DND-41 (cell line): ENCODE measurements around the gene P3H4.

Experiments used
- ATAC-seq: fragments of 200-7000 bp; cut with Tn5 transposase; 3 replicates; pipeline ENCODE4 v1.9.1; 2021; ENCODE audit warnings: low read depth; ENCODE audit not compliant: insufficient read depth
- DNase-seq: peaks from one replicate; pipeline ENCODE4 v3.0.0-alpha.2; 2020
- H2AFZ ChIP-seq: 2 replicates; pipeline ENCODE4 v1.6.0; 2012; ENCODE audit warnings: low read depth, low read length
- H3K27ac ChIP-seq: 2 replicates; pipeline ENCODE4 v1.5.1; 2012; ENCODE audit warnings: low read length, inconsistent platforms
- H3K27me3 ChIP-seq: fragments of 200-600 bp; sonication (generic); 2 replicates; pipeline ENCODE4 v1.6.0; 2012; ENCODE audit warnings: low read length, mild to moderate bottlenecking, inconsistent platforms; ENCODE audit not compliant: insufficient read depth, poor library complexity
- H3K36me3 ChIP-seq: 2 replicates; pipeline ENCODE4 v1.5.1; 2012; ENCODE audit warnings: low read length, inconsistent platforms; ENCODE audit not compliant: insufficient read depth
- H3K4me1 ChIP-seq: 2 replicates; pipeline ENCODE4 v1.5.1; 2012; ENCODE audit warnings: mild to moderate bottlenecking, low read length; ENCODE audit not compliant: insufficient read depth
- H3K4me2 ChIP-seq: 2 replicates; pipeline ENCODE4 v1.6.0; 2012; ENCODE audit warnings: mild to moderate bottlenecking, moderate library complexity, low read length, inconsistent platforms; ENCODE audit not compliant: insufficient read depth
- H3K4me3 ChIP-seq, 2 experiments: fragments of 200-600 bp in 1 of 2; shearing (Covaris generic) in 1 of 2; 2 replicates each; pipeline ENCODE4 v1.5.1; 2012 to 2016; ENCODE audit warnings: inconsistent platforms in 2 of 2, low read length in 2 of 2, mild to moderate bottlenecking in 2 of 2, low read depth in 1 of 2, moderate library complexity in 1 of 2
- H3K79me2 ChIP-seq: 2 replicates; pipeline ENCODE4 v1.6.0; 2012; ENCODE audit warnings: low read length, inconsistent platforms; ENCODE audit not compliant: insufficient read depth
- H3K9ac ChIP-seq: 2 replicates; pipeline ENCODE4 v1.6.0; 2012; ENCODE audit warnings: low read depth, mild to moderate bottlenecking, inconsistent platforms, low read length, moderate library complexity
- H3K9me3 ChIP-seq: 2 replicates; pipeline ENCODE4 v1.5.1; 2012; ENCODE audit warnings: low read length, moderate library complexity, mild to moderate bottlenecking, inconsistent platforms; ENCODE audit not compliant: insufficient read depth, severe bottlenecking
- H4K20me1 ChIP-seq: 2 replicates; pipeline ENCODE4 v1.6.0; 2012; ENCODE audit warnings: low read length; ENCODE audit not compliant: insufficient read depth
- EZH2 ChIP-seq: IDR thresholded peaks from 3 replicates; pipeline ENCODE4 v1.6.1; 2012; ENCODE audit warnings: borderline replicate concordance, low read depth, mild to moderate bottlenecking, moderate library complexity, low read length, inconsistent platforms; ENCODE audit not compliant: severe bottlenecking
- TF ChIP-seq, protein P1 (sequence below): IDR thresholded peaks from 2 replicates; pipeline ENCODE4 v1.5.1; 2012; ENCODE audit warnings: borderline replicate concordance, low read length, moderate library complexity, mild to moderate bottlenecking; ENCODE audit not compliant: poor library complexity, severe bottlenecking; ENCODE audit errors: extremely low read depth

P3H4 gene

GRCh38 chr17:41773731-41774193, 38.0 kb downstream of the P3H4 start:
- no peak for DNase-seq
- H3K4me1 ChIP-seq, result no peaks in the 10 kb centered on the region
- ATAC-seq, result no peak
- no peak overlapping the region for H3K4me3 ChIP-seq
- no peak overlapping the region for H2AFZ ChIP-seq
- no peaks in the 10 kb centered on the region for H3K36me3 ChIP-seq
- H3K27ac ChIP-seq, result no peak overlapping the region
- no peaks in the 10 kb centered on the region for H3K79me2 ChIP-seq
- no peaks in the 10 kb centered on the region for H3K27me3 ChIP-seq
- H4K20me1 ChIP-seq, result no peaks in the 10 kb centered on the region
- no peak overlapping the region for H3K9ac ChIP-seq
- TF ChIP-seq EZH2, result no peak
- TF ChIP-seq, protein P1, sequence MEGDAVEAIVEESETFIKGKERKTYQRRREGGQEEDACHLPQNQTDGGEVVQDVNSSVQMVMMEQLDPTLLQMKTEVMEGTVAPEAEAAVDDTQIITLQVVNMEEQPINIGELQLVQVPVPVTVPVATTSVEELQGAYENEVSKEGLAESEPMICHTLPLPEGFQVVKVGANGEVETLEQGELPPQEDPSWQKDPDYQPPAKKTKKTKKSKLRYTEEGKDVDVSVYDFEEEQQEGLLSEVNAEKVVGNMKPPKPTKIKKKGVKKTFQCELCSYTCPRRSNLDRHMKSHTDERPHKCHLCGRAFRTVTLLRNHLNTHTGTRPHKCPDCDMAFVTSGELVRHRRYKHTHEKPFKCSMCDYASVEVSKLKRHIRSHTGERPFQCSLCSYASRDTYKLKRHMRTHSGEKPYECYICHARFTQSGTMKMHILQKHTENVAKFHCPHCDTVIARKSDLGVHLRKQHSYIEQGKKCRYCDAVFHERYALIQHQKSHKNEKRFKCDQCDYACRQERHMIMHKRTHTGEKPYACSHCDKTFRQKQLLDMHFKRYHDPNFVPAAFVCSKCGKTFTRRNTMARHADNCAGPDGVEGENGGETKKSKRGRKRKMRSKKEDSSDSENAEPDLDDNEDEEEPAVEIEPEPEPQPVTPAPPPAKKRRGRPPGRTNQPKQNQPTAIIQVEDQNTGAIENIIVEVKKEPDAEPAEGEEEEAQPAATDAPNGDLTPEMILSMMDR, result no peak
- no peak overlapping the region for H3K4me2 ChIP-seq
- no peaks in the 10 kb centered on the region for H3K9me3 ChIP-seq

DNA sequence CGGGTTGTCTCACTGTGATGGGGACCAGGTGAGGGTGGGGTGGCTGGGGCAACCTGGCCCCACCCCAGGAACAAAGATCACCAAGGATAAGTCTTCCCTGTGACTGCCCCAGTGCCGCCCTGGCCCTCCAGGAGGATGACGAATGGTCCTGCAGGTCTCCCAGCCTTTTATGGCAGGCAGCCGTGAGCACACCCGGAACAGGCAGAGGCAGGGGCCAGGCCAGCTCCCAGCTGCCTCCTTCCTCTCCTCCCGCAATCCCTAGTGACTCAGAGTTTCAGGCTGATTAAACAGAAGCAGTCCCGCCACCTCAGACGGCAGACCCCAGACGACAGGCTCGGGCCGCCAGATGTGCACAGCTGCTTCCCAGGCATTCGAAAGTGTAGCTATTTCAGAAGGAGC, 38.6 kb downstream of the P3H4 start:
- Histone ChIP-seq H3K27ac (no peak overlapping the region), H3K4me1 (no peaks in the 10 kb centered on the region), H3K36me3 (no peaks in the 10 kb centered on the region), H4K20me1 (no peaks in the 10 kb centered on the region), H3K27me3 (no peaks in the 10 kb centered on the region), H3K9ac (no peak overlapping the region), H3K4me2 (no peak overlapping the region), H3K9me3 (no peaks in the 10 kb centered on the region), H3K79me2 (no peaks in the 10 kb centered on the region), H2AFZ (no peak overlapping the region), H3K4me3 (no peak overlapping the region)
- no peak for ATAC-seq
- no peak for DNase-seq
- no peak for TF ChIP-seq EZH2
- TF ChIP-seq, protein P1, result no peak

- Histone ChIP-seq H3K9ac (no peak overlapping the region), H3K4me1 (no peaks in the 10 kb centered on the region)
These were observed 39.1 kb downstream of the P3H4 start for GRCh38 chr17:41772586-41773189.

More at GRCh38 chr17:41772586-41773189, 39.1 kb downstream of the P3H4 start:
- Histone ChIP-seq H3K27me3 (no peaks in the 10 kb centered on the region), H3K27ac (no peak overlapping the region), H3K4me2 (no peak overlapping the region), H3K79me2 (no peaks in the 10 kb centered on the region), H2AFZ (no peak overlapping the region), H3K4me3 (no peak overlapping the region), H4K20me1 (no peaks in the 10 kb centered on the region), H3K36me3 (no peaks in the 10 kb centered on the region), H3K9me3 (no peaks in the 10 kb centered on the region)
- TF ChIP-seq, protein P1, result no peak
- TF ChIP-seq EZH2, result no peak
- DNase-seq (no peak), ATAC-seq (no peak)
